ENCODE measurements around the gene PPP1R12B. TPM values are rescaled to one million over a fixed set of nuclear protein-coding genes. Genes with fewer than 3 reads are reported as not detected.

Gene PPP1R12B
- total RNA-seq, 2 experiments from 2014 or later = 13.0 to 14.1 TPM

GRCh38 chr1:202571719-202572339 lies 223.3 kb downstream of the PPP1R12B start:
- H3K36me3 Mint-ChIP-seq (ENCODE audit: low read depth) = peaks cover 5% of the 10 kb centered on the region
- ChIA-PET POLR2A (interaction anchor here (1.0 kb wide), 1 partner anchor 230 kb away, joined by 3 read pairs; the partner anchor contains the start of gene UBE2T), CTCF (interaction anchor here (0.6 to 3.0 kb wide), 19 partner anchors 9 to 295 kb away, joined by 3 to 21 read pairs (median 3); partner anchors contain the start of gene UBE2T)
- peak; percentile 91 for TF ChIP-seq CTCF (IDR thresholded peaks at IDR 0.05)
- no peaks in the 10 kb centered on the region for H3K27me3 Mint-ChIP-seq
- peak; percentile 73 for ATAC-seq
- peak; percentile 53 for DNase-seq
- intact Hi-C loops (cut with micrococcal nuclease) = loop anchor here (5.0 to 10.0 kb wide), 2 partner anchors 77 to 230 kb away; partner anchors contain the start of gene UBE2T
- peaks cover 3% of the 10 kb centered on the region for H3K4me1 Mint-ChIP-seq (ENCODE audit: low read depth)
- H3K27ac Mint-ChIP-seq = no peak overlapping the region
- H3K9me3 Mint-ChIP-seq = no peaks in the 10 kb centered on the region
- no peak overlapping the region for H3K4me3 Mint-ChIP-seq

GRCh38 chr1:202572867-202573266 lies 224.4 kb downstream of the PPP1R12B start:
- Mint-ChIP-seq H3K9me3 (no peaks in the 10 kb centered on the region), H3K27me3 (no peaks in the 10 kb centered on the region), H3K4me3 (no peak overlapping the region), H3K27ac (no peak overlapping the region), H3K4me1 (ENCODE audit: low read depth) (no peaks in the 10 kb centered on the region), H3K36me3 (ENCODE audit: low read depth) (peaks cover 2% of the 10 kb centered on the region)
- DNase-seq (no peak), ATAC-seq (no peak)
- intact Hi-C loops (cut with micrococcal nuclease) = loop anchor here (5.0 to 10.0 kb wide), 2 partner anchors 78 to 231 kb away; partner anchors contain the start of gene UBE2T
- CTCF ChIA-PET = interaction anchor here (1.0 to 3.0 kb wide), 5 partner anchors 10 to 229 kb away, joined by 3 to 21 read pairs (median 5); no protein-coding TSS in a partner anchor
- POLR2A ChIA-PET = no interaction called here
- no peak for TF ChIP-seq CTCF (IDR thresholded peaks at IDR 0.05)

DNA sequence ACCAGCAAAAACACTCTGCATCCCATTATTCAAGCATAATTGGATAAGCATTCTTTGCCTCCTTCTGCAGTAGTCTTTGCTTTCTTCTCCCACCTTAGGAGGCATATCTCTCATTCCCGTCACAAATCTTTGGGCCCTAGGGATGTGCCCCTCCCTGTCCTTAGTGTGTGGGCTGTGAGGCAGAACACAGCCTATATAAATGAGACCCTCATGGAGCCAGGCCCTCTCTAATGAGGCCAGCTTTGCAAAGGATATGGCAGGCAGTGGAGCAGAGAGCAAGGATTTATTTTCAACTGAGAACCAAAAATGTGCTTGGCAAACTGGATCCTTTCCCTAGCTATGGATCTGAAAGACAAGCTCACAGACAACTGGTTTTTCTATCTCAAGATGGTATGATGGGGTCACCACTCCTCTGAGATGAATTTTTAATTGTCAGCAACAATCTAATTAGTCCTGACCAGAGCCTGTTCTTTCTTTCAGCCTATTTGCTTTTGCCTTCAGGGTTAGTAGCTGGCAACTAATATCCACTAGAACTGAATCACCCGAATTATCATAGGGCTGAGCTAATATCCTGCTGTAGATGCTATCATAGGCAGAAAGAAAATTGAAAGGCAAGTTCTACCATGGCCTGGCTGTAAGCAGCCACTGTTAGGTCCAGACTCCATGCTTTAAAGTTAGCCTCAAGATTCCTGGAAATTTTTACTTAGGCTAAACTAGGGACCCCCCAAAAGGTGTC lies 227.6 kb downstream of the PPP1R12B start:
- no peaks in the 10 kb centered on the region for H3K27me3 Mint-ChIP-seq
- ChIA-PET POLR2A (interaction anchor here (2.2 kb wide), 1 partner anchor 14 kb away, joined by 6 read pairs; no protein-coding TSS in a partner anchor), CTCF (interaction anchor here (1.1 kb wide), 1 partner anchor 115 kb away, joined by 3 read pairs; no protein-coding TSS in a partner anchor)
- no peak overlapping the region for H3K27ac Mint-ChIP-seq
- peaks cover 7% of the 10 kb centered on the region for H3K36me3 Mint-ChIP-seq (ENCODE audit: low read depth)
- no peaks in the 10 kb centered on the region for H3K4me1 Mint-ChIP-seq (ENCODE audit: low read depth)
- intact Hi-C loops (cut with micrococcal nuclease) = loop anchor here (10.0 kb wide), 1 partner anchor 81 kb away; no protein-coding TSS in a partner anchor
- DNase-seq (no peak), ATAC-seq (no peak)
- no peak overlapping the region for H3K4me3 Mint-ChIP-seq
- TF ChIP-seq CTCF (IDR thresholded peaks at IDR 0.05) = no peak
- no peaks in the 10 kb centered on the region for H3K9me3 Mint-ChIP-seq

GRCh38 chr1:202576816-202577215 lies 228.3 kb downstream of the PPP1R12B start:
- intact Hi-C loops (cut with micrococcal nuclease) = loop anchor here (10.0 kb wide), 1 partner anchor 82 kb away; no protein-coding TSS in a partner anchor
- ATAC-seq (no peak), DNase-seq (no peak)
- POLR2A ChIA-PET = no interaction called here
- CTCF ChIA-PET = no interaction called here
- H3K4me1 Mint-ChIP-seq (ENCODE audit: low read depth) = no peaks in the 10 kb centered on the region
- no peak overlapping the region for H3K27ac Mint-ChIP-seq
- no peaks in the 10 kb centered on the region for H3K27me3 Mint-ChIP-seq
- H3K9me3 Mint-ChIP-seq = no peaks in the 10 kb centered on the region
- no peak for TF ChIP-seq CTCF (IDR thresholded peaks at IDR 0.05)
- H3K36me3 Mint-ChIP-seq (ENCODE audit: low read depth) = peaks cover 7% of the 10 kb centered on the region
- no peak overlapping the region for H3K4me3 Mint-ChIP-seq

Measured in activated CD8-positive, alpha-beta T cell treated with anti-CD3 and anti-CD28 coated beads for 36 hours (primary cell).